Measurements from ENCODE around the gene KHNYN.

KHNYN gene

GRCh38 chr14:24401810-24402702 is 27.7 kb upstream of the KHNYN start:
- no peak for DNase-seq

- no peak for DNase-seq
Measured at GRCh38 chr14:24403294-24403998, 26.3 kb upstream of the KHNYN start.

- no peak for DNase-seq
Measured at GRCh38 chr14:24404814-24405213, 24.9 kb upstream of the KHNYN start.

GRCh38 chr14:24406416-24406815 is 23.3 kb upstream of the KHNYN start:
- no peak for DNase-seq

- DNase-seq, result no peak
Measured at GRCh38 chr14:24407608-24408325, 22.0 kb upstream of the KHNYN start.

- no peak for DNase-seq
Measured at GRCh38 chr14:24408764-24409163, 21.0 kb upstream of the KHNYN start.

- no peak for DNase-seq
Measured at GRCh38 chr14:24409192-24409591, 20.6 kb upstream of the KHNYN start.

GRCh38 chr14:24409956-24410355 is 19.8 kb upstream of the KHNYN start:
- no peak for DNase-seq

- DNase-seq, result no peak
Measured at GRCh38 chr14:24411443-24412389, 18.0 kb upstream of the KHNYN start.

- DNase-seq, result no peak
Measured at GRCh38 chr14:24414077-24414476, 15.7 kb upstream of the KHNYN start.

GRCh38 chr14:24414732-24415420 is 14.9 kb upstream of the KHNYN start:
- DNase-seq, result no peak

GRCh38 chr14:24415421-24416253 is 14.1 kb upstream of the KHNYN start:
- no peak for DNase-seq

GRCh38 chr14:24416254-24416931 is 13.4 kb upstream of the KHNYN start:
- DNase-seq, result no peak

- DNase-seq, result no peak
Measured at GRCh38 chr14:24416932-24417619, 12.7 kb upstream of the KHNYN start.

GRCh38 chr14:24417832-24418491 is 11.8 kb upstream of the KHNYN start:
- DNase-seq, result no peak

GRCh38 chr14:24418492-24418873 is 11.3 kb upstream of the KHNYN start:
- no peak for DNase-seq

GRCh38 chr14:24422261-24422660 is 7.5 kb upstream of the KHNYN start:
- no peak for DNase-seq

- DNase-seq, result no peak
Measured at GRCh38 chr14:24422694-24423601, 6.8 kb upstream of the KHNYN start.
